Upper lobe of left lung (tissue), 4 donors: ENCODE measurements around the gene CRYAA.
"Not testable (repeated sequence)": the region's sequence is repeated elsewhere in the genome, so short reads cannot be mapped to it uniquely, and the experiment has no call there.

Source experiments
- POLR2AphosphoS5 ChIP-seq, 2 donors: sonication (generic); formaldehyde crosslinking; IDR thresholded peaks; one replicate each; pipeline ENCODE4 v1.5.1; 2017; ENCODE audit warnings: antibody characterized with exemption in 2 of 2
- TF ChIP-seq, protein P1 (sequence below), 6 experiments: fragments of 450-650 bp in 4 of 6; fragments of 200-600 bp in 2 of 6; sonication (generic) in 2 of 6; IDR thresholded peaks; one replicate each; pipeline ENCODE4 v1.5.1; 2016 to 2019; ENCODE audit warnings: antibody characterized with exemption in 6 of 6

- TF ChIP-seq POLR2AphosphoS5 (IDR thresholded peaks at IDR 0.05) = not testable (repeated sequence)
- TF ChIP-seq, protein P1, sequence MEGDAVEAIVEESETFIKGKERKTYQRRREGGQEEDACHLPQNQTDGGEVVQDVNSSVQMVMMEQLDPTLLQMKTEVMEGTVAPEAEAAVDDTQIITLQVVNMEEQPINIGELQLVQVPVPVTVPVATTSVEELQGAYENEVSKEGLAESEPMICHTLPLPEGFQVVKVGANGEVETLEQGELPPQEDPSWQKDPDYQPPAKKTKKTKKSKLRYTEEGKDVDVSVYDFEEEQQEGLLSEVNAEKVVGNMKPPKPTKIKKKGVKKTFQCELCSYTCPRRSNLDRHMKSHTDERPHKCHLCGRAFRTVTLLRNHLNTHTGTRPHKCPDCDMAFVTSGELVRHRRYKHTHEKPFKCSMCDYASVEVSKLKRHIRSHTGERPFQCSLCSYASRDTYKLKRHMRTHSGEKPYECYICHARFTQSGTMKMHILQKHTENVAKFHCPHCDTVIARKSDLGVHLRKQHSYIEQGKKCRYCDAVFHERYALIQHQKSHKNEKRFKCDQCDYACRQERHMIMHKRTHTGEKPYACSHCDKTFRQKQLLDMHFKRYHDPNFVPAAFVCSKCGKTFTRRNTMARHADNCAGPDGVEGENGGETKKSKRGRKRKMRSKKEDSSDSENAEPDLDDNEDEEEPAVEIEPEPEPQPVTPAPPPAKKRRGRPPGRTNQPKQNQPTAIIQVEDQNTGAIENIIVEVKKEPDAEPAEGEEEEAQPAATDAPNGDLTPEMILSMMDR (IDR thresholded peaks at IDR 0.05) = not testable (repeated sequence)
Observed at GRCh38 chr21:43181033-43181432, 12.2 kb downstream of the CRYAA start.
